Measurements from ENCODE around the gene HLCS. TPM values are rescaled to one million over a fixed set of nuclear protein-coding genes. Genes with fewer than 3 reads are reported as not detected.
A peak's percentile ranks its signal among the peaks of the same experiment; 100 is the strongest.

HLCS gene
- total and polyA plus RNA-seq, 2 of the 4 experiments (the other 2 are of a cell fraction) = 10.6 to 21.0 TPM

- ChIA-PET POLR2A (ENCODE audit: unreplicated experiment) (no interaction called here), CTCF (interaction anchor here (0.6 to 1.6 kb wide), 6 partner anchors 10 to 424 kb away, joined by 3 to 6 read pairs (median 4); no protein-coding TSS in a partner anchor)
- no peak overlapping the region for H3K56ac ChIP-seq (ENCODE audit: extremely low read depth, insufficient read depth, low read length)
- peaks cover 0 to 10% of the 10 kb centered on the region in 2 experiments; a peak in 2 of 4 replicates for H3K79me1 ChIP-seq (ENCODE audit: low read depth in 1 of 2, low read length in 2 of 2)
- TF ChIP-seq RAD21 (IDR thresholded peaks at IDR 0.05; ENCODE audit: low read length) = peak; percentile 95
- TF ChIP-seq CTCF (conservative IDR thresholded peaks at IDR 0.05; ENCODE audit: low read depth, low read length) = peak; percentile 97
- no peak for TF ChIP-seq CHD1 (IDR thresholded peaks at IDR 0.05; ENCODE audit: low read depth, low read length)
- peak; percentile 94 for TF ChIP-seq SMC3 (IDR thresholded peaks at IDR 0.05; ENCODE audit: low read depth, low read length)
- peak; percentile 10 for TF ChIP-seq RCOR1 (IDR thresholded peaks at IDR 0.05; ENCODE audit: insufficient replicate concordance, low read length)
- TF ChIP-seq BHLHE40 (IDR thresholded peaks at IDR 0.05; ENCODE audit: low read depth, low read length) = no peak
- no peak overlapping the region for H4K5ac ChIP-seq (ENCODE audit: low read depth, low read length)
- H3K9me3 ChIP-seq (ENCODE audit: control insufficient read depth, insufficient read depth, low read length) = no peaks in the 10 kb centered on the region
- H3K9me1 ChIP-seq (ENCODE audit: insufficient read depth, low read length) = peaks cover 3% of the 10 kb centered on the region; the same call in 1 of the 2 replicates
- intact Hi-C loops (cut with micrococcal nuclease) = loop anchor here (1.0 to 2.0 kb wide), 4 partner anchors 265 to 507 kb away; no protein-coding TSS in a partner anchor
- no peak overlapping the region for H3K18ac ChIP-seq (ENCODE audit: low read depth, low read length)
- no peak overlapping the region for H4K91ac ChIP-seq (ENCODE audit: insufficient read depth, low read depth, low read length)
- no peak overlapping the region for H3K9ac ChIP-seq (ENCODE audit: low read depth, low read length)
- H4K8ac ChIP-seq (ENCODE audit: low read depth in 2 of 2, low read length in 2 of 2) = no peak overlapping the region
- H2BK15ac ChIP-seq (ENCODE audit: low read depth, low read length) = no peak overlapping the region
- no peak overlapping the region for H2BK120ac ChIP-seq (ENCODE audit: low read depth, low read length)
- in situ Hi-C loops (cut with MboI; ENCODE audit: low sequenced_read_pairs) = loop anchor here (5.0 kb wide), 3 partner anchors 185 to 505 kb away; no protein-coding TSS in a partner anchor
- no peak overlapping the region for H2BK5ac ChIP-seq (ENCODE audit: low read depth, low read length, poor library complexity, severe bottlenecking)
- no peaks in the 10 kb centered on the region for H3K27me3 ChIP-seq (ENCODE audit: control insufficient read depth, insufficient read depth, low read length)
- no peak overlapping the region for H3K14ac ChIP-seq (replicated peaks; ENCODE audit: low read depth, low read length)
- BruUV-seq (replicated peaks) = no TSS peak
- WGBS, 2 experiments (ENCODE audit: extremely low coverage in 2 of 2, insufficient read length in 1 of 2) = 0% methylated on average over 2 of the region's 4 CpGs; no CpG with 5 or more reads in 1 of the 2 experiments
- H3K36me3 ChIP-seq (ENCODE audit: control insufficient read depth, insufficient read depth, low read length) = no peaks in the 10 kb centered on the region
- peaks cover 3% of the 10 kb centered on the region; the same call in 1 of the 2 replicates for H4K20me1 ChIP-seq (ENCODE audit: insufficient read depth, low read length)
- H2AFZ ChIP-seq (replicated peaks; ENCODE audit: low read length, poor library complexity) = no peak overlapping the region
- H3K4ac ChIP-seq (ENCODE audit: low read depth, low read length) = no peak overlapping the region
- DNase-seq (peak; percentile 97), ATAC-seq (ENCODE audit: low read depth) (peak; percentile 96)
- H2AK5ac ChIP-seq (ENCODE audit: low read depth, low read length) = no peak overlapping the region
- no peak overlapping the region; the same call in 1 of the 2 replicates for H3K27ac ChIP-seq (ENCODE audit: insufficient read depth, low read length)
- H3K4me1 ChIP-seq (ENCODE audit: control insufficient read depth, insufficient read depth, low read length) = peaks cover 10% of the 10 kb centered on the region
- peak overlapping the region; percentile 32 for H3K4me2 ChIP-seq (ENCODE audit: low read depth, low read length)
- no peak overlapping the region for H2AK9ac ChIP-seq (replicated peaks; ENCODE audit: low read depth, low read length, poor library complexity)
- H3K4me3 ChIP-seq (ENCODE audit: insufficient read depth, low read depth, low read length) = no peak overlapping the region
- H3K23ac ChIP-seq (ENCODE audit: low read depth, low read length) = no peak overlapping the region
- dilution Hi-C loops (cut with HindIII; ENCODE audit: low sequenced_read_pairs, unreplicated experiment) = no loop called here
- H2BK20ac ChIP-seq (ENCODE audit: low read depth, low read length) = peak overlapping the region; percentile 3; the same call in 1 of the 2 replicates
Measured at GRCh38 chr21:36927719-36928117, 38.8 kb downstream of the HLCS start.

All from IMR-90 (cell line).